ENCODE measurements around the gene PROSER1.

DNA sequence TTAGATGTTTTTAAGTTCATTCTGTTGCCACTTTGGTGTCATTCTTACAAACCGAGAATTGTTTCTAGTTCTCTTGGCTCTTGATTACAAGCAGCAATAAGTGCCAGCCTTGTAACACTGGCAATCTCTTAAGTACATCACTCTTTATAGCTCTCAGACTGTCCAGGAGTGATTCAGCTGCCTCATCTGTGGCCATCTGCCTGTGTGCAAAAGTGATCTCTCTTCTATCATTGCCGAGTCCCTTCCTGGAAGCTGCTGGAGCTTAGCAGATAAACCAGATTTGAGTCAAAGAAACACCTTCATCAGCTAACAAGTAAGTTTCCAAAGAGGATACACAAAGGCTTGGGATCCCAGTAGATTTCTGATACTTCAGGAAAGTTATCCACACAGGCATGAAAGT is 70.4 kb downstream of the PROSER1 start:
- TF ChIP-seq, protein P1, sequence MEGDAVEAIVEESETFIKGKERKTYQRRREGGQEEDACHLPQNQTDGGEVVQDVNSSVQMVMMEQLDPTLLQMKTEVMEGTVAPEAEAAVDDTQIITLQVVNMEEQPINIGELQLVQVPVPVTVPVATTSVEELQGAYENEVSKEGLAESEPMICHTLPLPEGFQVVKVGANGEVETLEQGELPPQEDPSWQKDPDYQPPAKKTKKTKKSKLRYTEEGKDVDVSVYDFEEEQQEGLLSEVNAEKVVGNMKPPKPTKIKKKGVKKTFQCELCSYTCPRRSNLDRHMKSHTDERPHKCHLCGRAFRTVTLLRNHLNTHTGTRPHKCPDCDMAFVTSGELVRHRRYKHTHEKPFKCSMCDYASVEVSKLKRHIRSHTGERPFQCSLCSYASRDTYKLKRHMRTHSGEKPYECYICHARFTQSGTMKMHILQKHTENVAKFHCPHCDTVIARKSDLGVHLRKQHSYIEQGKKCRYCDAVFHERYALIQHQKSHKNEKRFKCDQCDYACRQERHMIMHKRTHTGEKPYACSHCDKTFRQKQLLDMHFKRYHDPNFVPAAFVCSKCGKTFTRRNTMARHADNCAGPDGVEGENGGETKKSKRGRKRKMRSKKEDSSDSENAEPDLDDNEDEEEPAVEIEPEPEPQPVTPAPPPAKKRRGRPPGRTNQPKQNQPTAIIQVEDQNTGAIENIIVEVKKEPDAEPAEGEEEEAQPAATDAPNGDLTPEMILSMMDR (IDR thresholded peaks at IDR 0.05 in 2 of 3, conservative IDR thresholded peaks at IDR 0.05 in 1 of 3; ENCODE audit: control insufficient read depth in 2 of 3, extremely low read depth in 1 of 3, insufficient read depth in 1 of 3, low read depth in 3 of 3, low read length in 3 of 3) = no peak
- TF ChIP-seq KAT2A (conservative IDR thresholded peaks at IDR 0.05; ENCODE audit: control insufficient read depth, low read depth, low read length) = no peak
- TF ChIP-seq POLR2AphosphoS5 (IDR thresholded peaks at IDR 0.05; ENCODE audit: low read length) = no peak
- no peak for TF ChIP-seq SP1 (IDR thresholded peaks at IDR 0.05; ENCODE audit: low read depth, low read length)
- no peak for TF ChIP-seq EP300 (IDR thresholded peaks at IDR 0.05; ENCODE audit: borderline replicate concordance in 1 of 2, control insufficient read depth in 1 of 2, low read depth in 2 of 2, low read length in 2 of 2)
- no peak for TF ChIP-seq FOXM1 (IDR thresholded peaks at IDR 0.05; ENCODE audit: low read depth, low read length)
- TF ChIP-seq, protein P2, sequence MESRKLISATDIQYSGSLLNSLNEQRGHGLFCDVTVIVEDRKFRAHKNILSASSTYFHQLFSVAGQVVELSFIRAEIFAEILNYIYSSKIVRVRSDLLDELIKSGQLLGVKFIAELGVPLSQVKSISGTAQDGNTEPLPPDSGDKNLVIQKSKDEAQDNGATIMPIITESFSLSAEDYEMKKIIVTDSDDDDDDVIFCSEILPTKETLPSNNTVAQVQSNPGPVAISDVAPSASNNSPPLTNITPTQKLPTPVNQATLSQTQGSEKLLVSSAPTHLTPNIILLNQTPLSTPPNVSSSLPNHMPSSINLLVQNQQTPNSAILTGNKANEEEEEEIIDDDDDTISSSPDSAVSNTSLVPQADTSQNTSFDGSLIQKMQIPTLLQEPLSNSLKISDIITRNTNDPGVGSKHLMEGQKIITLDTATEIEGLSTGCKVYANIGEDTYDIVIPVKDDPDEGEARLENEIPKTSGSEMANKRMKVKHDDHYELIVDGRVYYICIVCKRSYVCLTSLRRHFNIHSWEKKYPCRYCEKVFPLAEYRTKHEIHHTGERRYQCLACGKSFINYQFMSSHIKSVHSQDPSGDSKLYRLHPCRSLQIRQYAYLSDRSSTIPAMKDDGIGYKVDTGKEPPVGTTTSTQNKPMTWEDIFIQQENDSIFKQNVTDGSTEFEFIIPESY (IDR thresholded peaks at IDR 0.05) = no peak
- TF ChIP-seq FOXK2 (IDR thresholded peaks at IDR 0.05) = no peak
- TF ChIP-seq EZH2 (IDR thresholded peaks at IDR 0.05; ENCODE audit: borderline replicate concordance, control insufficient read depth, low read depth, low read length) = no peak
- TF ChIP-seq SUZ12 (IDR thresholded peaks at IDR 0.05; ENCODE audit: unreplicated experiment) = no peak
- no peak for TF ChIP-seq EGR1 (IDR thresholded peaks at IDR 0.05; ENCODE audit: borderline replicate concordance in 1 of 2, low read depth in 2 of 2, low read length in 2 of 2)
- TF ChIP-seq PML (IDR thresholded peaks at IDR 0.05; ENCODE audit: low read length) = no peak
- no peak for TF ChIP-seq HDAC6 (IDR thresholded peaks at IDR 0.05; ENCODE audit: unreplicated experiment)
- no peak for TF ChIP-seq CHD2 (IDR thresholded peaks at IDR 0.05; ENCODE audit: borderline replicate concordance, low read depth, low read length)

All from GM12878 (cell line).